BE2C (cell line): ENCODE measurements around the gene COL6A2.

Experiments
- DNase-seq: peaks from one replicate; pipeline ENCODE4 v3.0.0-alpha.2; 2020
- H3K27me3 ChIP-seq: fragments of 250-450 bp; sonication (Bioruptor Pico); 2 replicates; pipeline ENCODE4 v1.5.1; 2020; ENCODE audit warnings: mild to moderate bottlenecking
- H3K36me3 ChIP-seq: fragments of 250-450 bp; sonication (Bioruptor Pico); 2 replicates; pipeline ENCODE4 v1.5.1; 2020; ENCODE audit warnings: mild to moderate bottlenecking
- H3K4me1 ChIP-seq: fragments of 250-450 bp; sonication (Bioruptor Pico); 2 replicates; pipeline ENCODE4 v1.5.1; 2020
- H3K4me3 ChIP-seq: 2 replicates; pipeline ENCODE4 v1.5.1; 2011; ENCODE audit warnings: low read depth, low read length
- H3K9me3 ChIP-seq: fragments of 250-450 bp; sonication (Bioruptor Pico); 2 replicates; pipeline ENCODE4 v1.5.1; 2020
- TF ChIP-seq, protein P1 (sequence below): IDR thresholded peaks from 2 replicates; pipeline ENCODE4 v1.5.1; 2012; ENCODE audit warnings: mild to moderate bottlenecking, low read depth, low read length

Gene COL6A2

DNA sequence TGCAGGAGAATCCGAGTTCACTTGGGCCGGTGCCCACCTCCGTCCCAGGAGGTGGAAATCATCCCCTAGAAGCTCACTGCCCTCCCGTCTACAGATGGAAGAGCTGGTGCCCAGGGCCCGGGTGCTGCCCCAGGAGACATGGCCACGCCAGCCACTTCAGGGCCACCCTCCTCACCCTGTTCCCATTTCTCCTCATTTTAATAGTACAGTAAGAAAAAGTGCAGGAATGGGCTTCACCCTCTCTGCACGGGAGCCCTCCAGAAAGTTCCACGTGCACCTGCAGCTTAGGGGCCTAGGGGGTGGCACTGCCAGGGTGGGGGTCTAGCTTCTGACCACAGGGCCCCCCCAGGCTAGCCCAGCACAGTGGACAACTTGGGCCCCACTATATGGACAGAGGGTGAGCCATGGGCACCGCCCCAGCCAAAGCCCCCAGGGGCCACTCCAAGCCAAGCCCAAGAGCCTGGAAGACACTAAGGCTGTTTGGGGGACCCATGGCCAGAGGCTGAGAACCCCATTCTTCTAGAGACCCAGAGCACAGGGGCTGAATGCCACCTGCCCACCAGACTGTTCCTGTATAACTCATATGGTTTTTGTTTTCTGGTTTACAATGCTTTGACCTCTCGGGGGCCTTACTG is 60.9 kb downstream of the COL6A2 start:
- H3K4me3 ChIP-seq: no peak overlapping the region
- no peaks in the 10 kb centered on the region for H3K4me1 ChIP-seq
- no peaks in the 10 kb centered on the region for H3K9me3 ChIP-seq
- DNase-seq: no peak
- H3K36me3 ChIP-seq: no peaks in the 10 kb centered on the region
- TF ChIP-seq, protein P1, sequence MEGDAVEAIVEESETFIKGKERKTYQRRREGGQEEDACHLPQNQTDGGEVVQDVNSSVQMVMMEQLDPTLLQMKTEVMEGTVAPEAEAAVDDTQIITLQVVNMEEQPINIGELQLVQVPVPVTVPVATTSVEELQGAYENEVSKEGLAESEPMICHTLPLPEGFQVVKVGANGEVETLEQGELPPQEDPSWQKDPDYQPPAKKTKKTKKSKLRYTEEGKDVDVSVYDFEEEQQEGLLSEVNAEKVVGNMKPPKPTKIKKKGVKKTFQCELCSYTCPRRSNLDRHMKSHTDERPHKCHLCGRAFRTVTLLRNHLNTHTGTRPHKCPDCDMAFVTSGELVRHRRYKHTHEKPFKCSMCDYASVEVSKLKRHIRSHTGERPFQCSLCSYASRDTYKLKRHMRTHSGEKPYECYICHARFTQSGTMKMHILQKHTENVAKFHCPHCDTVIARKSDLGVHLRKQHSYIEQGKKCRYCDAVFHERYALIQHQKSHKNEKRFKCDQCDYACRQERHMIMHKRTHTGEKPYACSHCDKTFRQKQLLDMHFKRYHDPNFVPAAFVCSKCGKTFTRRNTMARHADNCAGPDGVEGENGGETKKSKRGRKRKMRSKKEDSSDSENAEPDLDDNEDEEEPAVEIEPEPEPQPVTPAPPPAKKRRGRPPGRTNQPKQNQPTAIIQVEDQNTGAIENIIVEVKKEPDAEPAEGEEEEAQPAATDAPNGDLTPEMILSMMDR: no peak
- H3K27me3 ChIP-seq: no peaks in the 10 kb centered on the region

DNA sequence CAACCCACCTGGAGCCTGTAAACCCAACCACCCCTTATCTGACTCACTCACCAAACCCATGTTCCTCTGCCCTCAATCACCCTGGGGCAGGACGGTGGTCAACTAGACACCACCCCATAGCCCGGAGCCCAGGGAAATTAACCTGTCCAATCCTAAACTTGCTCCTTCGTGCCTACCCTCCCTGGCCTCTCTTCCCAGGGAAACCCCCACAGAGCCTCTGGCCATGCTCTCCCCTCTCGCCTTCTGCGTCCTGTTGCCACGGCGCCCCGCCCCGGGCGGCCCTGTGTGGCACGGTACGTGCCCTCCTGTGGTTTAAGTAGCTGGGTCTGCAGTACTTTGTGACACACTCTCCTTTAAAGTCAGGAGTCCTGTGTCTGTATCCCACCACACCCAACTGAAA is 61.5 kb downstream of the COL6A2 start:
- H3K27me3 ChIP-seq: no peaks in the 10 kb centered on the region
- TF ChIP-seq, protein P1: no peak
- H3K4me1 ChIP-seq: no peaks in the 10 kb centered on the region
- H3K4me3 ChIP-seq: no peak overlapping the region
- no peaks in the 10 kb centered on the region for H3K36me3 ChIP-seq
- DNase-seq: no peak
- H3K9me3 ChIP-seq: no peaks in the 10 kb centered on the region

DNA sequence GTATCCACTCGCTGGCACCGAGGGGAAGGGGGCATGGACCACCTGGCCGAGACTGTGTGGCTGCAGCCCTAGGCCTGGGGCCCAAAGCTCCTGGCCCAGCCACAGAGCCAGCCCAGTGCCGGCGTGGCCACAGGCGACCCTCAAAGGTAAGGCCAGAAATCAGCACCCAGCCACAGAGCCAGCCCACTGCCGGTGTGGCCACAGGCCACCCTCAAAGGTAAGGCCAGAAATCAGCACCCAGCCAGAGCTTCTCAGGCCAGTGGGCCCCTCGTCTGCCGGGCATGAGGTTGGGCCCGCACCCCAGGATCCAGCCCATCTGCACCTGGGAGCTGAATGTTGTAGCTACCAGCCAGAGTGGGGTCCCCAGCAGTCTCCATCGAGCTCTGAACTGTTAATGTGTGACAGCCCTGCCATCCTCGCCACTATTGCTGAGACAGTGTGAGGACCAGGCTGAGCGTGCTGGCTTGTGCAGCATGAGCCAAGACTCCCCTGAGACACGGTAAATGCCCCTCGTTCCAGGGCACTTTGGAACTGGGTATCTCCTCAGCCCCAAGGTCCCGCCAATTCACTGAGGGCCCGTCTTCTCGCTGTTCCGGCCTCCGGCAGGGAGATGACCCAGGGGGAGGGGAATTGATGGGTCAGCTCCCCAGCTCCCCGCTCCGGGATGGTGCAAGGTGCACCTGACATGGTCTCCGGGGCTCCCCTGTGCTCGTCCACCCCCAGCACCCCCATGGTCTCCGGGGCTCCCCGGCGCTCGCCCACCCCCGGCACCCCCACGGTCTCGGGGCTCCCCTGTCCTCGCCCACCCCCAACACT is 62.1 kb downstream of the COL6A2 start:
- H3K36me3 ChIP-seq: no peaks in the 10 kb centered on the region
- H3K4me1 ChIP-seq: no peaks in the 10 kb centered on the region
- H3K9me3 ChIP-seq: no peaks in the 10 kb centered on the region
- peak; percentile 5 for DNase-seq
- H3K4me3 ChIP-seq: no peak overlapping the region
- TF ChIP-seq, protein P1: no peak
- no peaks in the 10 kb centered on the region for H3K27me3 ChIP-seq

DNA sequence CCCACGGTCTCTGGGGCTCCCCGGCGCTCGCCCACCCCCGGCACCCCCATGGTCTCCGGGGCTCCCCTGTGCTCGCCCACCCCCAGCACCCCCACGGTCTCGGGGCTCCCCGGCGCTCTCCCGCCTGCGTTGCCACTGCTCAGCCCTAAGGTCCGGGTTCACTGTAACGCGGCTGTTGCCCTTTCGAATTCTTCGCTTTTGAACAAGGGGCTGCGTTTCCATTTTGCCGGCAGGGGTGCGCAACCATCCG is 62.7 kb downstream of the COL6A2 start:
- no peak for DNase-seq
- TF ChIP-seq, protein P1: no peak
- H3K4me1 ChIP-seq: no peaks in the 10 kb centered on the region
- no peaks in the 10 kb centered on the region for H3K9me3 ChIP-seq
- no peak overlapping the region for H3K4me3 ChIP-seq
- H3K36me3 ChIP-seq: no peaks in the 10 kb centered on the region
- no peaks in the 10 kb centered on the region for H3K27me3 ChIP-seq

DNA sequence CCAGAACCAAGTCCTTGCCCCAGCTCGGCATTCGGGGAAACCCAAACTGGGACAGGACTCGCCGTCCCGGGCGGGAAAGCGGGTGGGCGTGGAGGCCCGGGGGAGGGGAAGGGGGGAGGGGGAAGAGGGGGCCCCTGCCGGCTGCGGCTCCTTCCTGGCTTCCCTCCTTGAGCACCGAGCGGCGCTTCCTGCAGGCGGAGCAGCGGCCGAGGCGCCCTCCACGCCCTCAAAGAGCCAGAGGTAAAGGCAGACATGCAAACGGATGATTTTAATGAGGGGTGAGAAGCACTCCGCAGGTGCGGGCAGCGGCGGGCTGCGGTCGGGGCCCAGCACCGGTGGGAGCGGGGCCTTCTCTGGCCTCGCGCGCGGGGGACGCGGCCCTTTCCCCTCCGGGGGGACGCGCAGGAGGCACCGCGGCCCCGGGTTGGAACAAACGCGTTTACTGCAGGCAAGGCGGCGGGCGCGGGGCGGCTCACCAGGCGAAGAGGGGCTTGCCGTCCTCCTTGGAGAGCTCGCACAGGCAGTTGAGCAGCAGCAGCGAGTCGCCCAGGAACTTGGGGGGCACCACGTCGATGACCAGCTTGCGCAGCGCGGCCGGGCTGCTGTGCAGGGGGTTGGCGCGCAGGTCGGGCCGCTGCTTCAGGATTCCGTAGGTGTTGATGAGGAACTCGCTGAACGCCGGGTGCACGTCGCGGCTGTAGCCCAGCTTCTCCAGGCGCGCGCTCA is 63.2 kb downstream of the COL6A2 start:
- Histone ChIP-seq H3K27me3 (no peaks in the 10 kb centered on the region), H3K9me3 (no peaks in the 10 kb centered on the region), H3K4me3 (no peak overlapping the region), H3K36me3 (no peaks in the 10 kb centered on the region), H3K4me1 (no peaks in the 10 kb centered on the region)
- TF ChIP-seq, protein P1: no peak
- peak; percentile 9 for DNase-seq
